Suppressor macrophage treated with lipopolysaccharide for 1 hour (primary cell): ENCODE data around the gene LRMDA.
"Not testable (repeated sequence)": the region's sequence is repeated elsewhere in the genome, so short reads cannot be mapped to it uniquely, and the experiment has no call there.

Source experiments
- DNase-seq, 3 donors: peaks; one replicate each; pipeline ENCODE4 v3.0.0-alpha.2; 2020 to 2022

The LRMDA gene

DNA sequence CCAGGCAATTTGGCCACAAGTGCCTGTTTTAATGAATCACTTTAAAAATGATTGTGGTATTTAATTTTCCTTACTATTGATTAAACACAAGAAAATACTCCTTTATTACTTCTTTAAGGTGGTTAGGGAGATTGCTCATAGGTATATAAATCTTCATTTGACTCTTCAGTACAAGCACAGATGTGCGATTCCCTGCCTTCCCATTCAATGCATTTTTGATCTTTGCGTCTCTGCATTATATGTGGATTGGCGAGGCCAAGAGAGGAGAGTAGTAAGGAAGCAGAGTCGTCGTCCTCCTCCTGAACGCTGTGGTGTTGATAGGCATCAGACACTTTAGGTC, 683.7 kb downstream of the LRMDA start:
- DNase-seq = no peak

DNA sequence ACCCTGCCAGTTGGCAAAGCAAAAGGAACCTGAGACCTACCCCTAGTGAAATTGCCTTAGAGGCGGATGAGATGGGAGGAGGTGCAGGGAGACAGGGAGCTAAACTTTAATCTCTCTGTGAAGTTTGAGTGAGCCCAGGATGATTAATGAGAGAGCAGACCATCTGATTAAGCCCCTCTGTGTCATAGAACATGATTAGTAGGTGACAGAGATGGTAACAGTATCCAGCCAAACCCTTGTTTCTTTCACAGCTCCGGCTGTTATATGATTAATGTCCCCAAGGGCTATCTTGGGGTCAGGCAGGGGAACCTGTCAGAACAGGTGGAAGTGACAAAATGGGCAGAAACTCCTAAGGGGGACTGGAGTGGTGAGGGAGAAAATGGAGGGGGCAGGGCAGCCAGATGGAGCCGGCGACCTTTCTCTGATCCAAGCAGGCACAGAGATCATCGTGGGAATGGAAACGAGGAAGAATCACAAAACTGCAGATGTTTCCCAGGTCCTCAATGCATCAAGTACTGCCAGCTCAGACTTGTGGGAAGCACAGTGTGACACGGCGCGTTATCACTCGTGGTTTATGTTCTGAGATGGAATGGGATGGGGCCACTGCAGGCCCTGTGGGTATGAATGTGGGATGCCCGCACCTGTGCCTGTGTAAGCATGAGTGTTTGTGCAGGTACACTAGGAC, 684.2 kb downstream of the LRMDA start:
- DNase-seq = no peak

DNA sequence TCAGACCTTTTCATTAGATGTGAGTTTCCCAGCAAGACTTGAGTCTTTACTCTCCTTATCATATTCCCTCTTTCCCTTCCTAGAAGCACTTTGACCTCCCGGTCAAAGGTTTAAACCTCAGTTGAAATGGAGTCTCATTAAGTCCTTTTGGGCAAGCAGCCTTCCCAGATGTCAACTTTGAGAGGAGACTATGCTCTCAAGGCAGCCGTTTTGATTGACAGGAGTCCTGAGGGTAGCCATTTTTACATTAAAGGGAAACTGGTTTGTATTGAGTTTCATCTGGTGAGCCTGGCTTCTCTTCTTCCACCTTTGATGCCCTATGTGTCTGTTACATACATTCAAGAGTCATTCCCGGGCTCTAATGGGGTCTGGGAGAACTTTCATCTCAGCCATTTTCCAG, 685.1 kb downstream of the LRMDA start:
- DNase-seq = no peak

DNA sequence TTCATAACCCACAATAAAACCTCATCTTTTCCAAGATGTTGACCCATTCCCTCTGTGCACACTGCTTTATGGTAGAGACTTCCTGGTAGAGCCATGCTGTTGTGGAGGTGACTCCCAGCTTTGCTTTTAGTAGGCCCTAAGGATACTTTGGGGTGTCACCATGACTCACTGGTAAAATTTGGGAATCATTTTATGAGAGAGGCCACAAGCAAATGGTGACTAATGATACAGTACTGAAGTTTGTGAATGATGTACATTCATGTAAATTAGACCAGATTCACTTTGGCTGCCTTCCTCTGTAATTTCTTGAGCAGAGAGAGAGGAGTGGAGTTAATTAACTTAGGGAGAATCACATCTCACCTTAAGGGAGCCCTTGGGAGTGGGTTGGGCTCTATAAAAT, 686.5 kb downstream of the LRMDA start:
- DNase-seq = peak; percentile 37 to 70 (median 53)

DNA sequence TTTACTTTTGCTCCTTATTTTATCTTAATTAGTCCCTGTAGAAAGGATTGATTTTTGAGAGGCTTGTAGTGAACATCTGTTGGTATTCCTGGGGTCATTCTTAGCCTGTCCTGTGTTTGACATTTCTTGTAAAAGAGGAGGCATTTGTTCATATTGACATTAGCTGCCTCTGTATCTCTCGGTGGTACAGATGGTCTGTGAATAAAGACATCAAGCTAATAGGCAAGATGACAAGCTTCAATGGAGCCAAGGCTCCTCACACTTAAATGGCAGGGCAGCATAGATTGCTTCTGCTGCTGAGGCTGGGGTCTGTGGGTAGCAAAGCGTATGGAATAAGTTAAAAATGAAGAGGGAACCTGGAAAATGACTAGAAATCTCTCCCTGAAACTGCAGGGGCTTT, 687.6 kb downstream of the LRMDA start:
- no peak for DNase-seq

DNA sequence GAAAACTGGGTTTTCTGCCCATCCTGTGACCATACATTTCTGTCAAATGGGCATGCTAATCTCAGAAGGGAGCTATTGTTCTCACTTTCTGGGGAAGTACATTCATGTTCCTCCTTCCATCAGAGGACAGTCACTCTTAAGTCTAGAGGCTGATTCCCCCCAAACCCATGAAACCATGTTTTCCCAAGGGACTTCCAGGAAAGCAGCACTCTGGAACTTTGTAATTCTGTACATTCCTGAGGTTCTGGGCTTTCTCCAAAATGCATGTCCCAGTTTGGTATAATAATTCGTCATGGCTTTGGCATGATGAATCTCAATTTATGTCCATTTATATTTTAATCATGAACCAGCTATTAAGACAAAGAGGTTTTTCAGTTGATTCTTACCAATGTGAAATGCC, 688.1 kb downstream of the LRMDA start:
- DNase-seq = peak; percentile 33 to 73 (median 37)

DNA sequence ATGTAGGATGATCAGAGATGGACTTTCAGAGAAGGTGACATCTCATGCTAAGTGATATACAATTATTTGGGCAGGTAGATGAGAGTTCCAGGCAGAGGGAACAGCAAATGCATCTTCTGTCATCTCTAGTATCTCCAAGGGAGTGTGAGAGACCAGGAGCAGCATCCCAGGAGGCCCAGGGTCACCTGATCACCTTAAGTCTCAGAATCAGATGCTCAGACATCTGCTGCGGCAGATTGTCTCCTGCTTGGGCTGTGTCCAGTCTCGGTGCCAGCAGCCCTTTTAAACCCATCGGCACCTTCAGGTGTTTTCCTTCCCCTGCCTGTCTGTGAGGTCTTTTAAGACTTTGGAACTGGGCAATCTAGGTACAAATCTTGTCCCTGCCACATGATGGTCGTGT, 690.6 kb downstream of the LRMDA start:
- DNase-seq = no peak

DNA sequence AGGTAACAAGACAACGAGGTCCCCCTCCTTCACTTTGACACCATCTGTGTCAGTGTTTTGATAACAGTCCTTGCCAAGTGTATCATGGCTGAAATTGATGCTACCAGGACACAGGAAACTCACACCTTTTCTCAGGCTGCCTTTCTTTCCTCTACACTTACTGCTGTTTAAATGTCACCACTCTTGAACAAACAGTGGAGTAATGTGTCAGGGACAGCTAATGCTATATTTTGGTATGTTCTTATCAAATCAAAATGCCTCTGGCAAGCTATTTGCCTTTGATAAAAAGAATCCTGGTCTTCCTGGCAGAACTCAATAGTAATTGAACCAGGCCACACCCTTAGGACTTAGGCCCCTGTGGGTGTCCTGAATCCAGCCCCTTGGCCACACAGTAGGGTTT, 692.9 kb downstream of the LRMDA start:
- no peak for DNase-seq

DNA sequence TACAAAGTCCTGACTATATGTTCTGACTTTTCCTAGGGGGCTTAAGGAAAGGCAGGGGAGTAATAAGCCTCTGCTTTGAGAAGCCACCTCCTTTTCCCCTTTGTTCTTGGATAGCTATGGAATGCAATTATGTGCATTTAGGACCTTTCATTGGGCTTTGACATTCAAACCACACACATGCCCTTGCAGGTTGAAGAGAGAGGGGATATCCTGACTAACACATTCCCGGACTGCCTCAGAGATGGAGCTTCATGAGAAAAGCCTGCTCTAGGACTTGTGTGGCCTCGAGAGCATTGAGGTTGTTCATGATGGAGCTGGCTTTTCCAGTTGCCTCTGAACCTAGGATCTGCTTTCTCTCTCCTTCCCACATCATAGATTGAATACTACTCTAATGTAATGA, 694.5 kb downstream of the LRMDA start:
- DNase-seq = no peak

DNA sequence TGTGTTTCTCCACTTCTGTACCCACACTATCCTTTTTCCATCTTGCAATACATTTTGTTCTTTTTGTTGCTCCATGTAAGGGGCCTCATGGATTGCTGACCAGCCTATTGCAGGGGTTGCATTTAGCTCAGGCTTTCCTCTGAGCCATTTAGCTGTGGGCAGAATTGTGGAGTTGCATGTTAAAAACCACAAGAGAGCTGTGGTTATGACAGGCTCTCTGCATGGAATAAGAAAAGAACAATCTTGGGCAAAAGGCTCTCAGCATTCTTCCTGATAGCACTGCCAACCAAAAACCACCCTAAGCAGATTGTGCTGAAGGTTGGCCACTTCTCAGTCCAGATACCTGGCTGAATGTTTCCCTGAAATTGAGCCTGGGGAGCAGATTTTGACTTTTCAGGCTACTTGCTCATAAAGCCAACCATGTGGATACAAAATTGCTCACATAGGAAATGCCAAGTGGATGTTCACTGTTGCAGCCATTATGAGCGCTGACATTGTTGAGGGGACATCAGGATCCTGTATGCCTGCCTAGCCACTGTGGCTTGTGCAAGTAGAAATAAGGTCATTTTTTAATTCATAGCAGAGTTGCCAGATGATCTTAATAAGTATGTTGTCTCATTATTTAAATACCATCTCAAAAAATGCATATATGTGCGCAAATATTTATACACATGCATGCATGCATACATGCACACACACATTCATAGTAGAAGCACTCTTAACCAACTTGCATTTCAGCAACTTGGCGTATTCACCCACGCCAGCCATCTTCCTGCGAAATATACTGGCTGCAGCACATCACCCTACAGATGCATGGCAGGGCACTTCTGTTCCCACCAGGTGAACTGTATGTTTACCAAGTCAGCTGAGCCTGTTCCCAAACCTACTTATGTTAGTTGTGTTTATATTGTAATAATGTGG, 695.4 kb downstream of the LRMDA start:
- peak in 2 of 3 donors; percentile 21 to 29 for DNase-seq

DNA sequence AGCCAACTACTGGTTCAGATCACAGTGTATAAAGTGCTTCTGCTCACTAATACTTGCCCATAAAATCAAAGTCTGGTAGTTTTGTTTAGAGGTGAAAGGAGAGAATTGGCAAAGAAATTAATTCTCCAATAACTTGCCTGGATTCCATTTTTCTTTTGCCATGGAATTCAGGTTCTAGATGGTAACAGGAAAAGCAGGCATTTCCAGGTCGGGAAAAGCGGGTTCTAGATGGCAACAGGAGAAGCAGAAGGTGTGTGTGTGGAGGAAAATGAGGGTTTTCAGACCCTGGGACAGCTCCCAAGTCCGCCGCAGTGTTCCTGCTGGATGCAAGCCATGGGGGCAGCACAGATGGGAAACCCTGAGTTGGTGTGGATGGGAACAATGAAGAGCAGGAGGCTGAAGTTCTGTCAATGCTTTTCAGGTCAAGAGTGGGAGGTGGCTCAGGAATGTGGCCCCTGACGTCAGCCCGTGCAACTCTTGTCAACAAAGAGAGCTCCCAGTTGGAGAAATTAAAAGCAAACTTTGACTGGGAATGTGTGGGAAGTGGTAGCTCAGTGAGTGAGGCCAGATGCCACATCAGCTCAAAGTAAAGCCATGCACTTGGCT, 696.7 kb downstream of the LRMDA start:
- no peak for DNase-seq

DNA sequence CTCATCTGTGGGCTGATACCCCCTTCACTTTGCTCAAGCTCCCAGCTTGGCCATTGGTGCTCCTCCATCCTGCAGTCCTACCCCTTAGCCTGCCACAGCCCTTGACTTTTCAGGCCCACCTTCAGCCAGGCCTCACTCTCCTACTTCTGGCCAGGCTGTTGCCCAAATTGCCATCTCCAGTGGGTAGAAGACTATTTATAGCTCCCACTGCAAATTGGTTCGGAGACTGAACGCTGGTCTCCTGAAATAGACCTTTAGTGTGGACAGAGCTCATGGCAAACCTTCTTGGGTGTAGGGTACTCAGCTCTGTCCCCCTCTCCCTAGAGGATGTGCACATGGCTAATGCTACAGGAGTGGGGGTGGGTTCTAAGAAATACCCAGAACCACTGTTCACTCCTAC, 697.8 kb downstream of the LRMDA start:
- no peak for DNase-seq

DNA sequence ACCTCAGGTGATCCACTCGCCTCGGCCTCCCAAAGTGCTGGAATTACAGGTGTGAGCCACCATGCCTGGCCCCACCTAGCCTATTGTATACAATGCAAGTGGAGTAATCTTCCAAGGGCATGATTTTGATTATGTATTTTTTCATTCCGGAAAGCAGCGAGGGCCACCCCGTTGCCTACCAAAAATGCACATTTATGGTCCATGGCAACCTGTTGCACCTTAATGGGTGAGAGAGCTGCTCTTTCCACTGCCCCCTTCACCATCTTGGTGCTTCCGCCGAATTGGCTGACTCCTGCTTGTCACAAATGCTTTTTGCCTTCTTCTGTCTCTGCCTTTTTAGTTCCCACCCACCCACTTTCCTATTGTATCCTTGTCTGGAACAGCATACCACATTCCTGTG, 699.5 kb downstream of the LRMDA start:
- no peak for DNase-seq

DNA sequence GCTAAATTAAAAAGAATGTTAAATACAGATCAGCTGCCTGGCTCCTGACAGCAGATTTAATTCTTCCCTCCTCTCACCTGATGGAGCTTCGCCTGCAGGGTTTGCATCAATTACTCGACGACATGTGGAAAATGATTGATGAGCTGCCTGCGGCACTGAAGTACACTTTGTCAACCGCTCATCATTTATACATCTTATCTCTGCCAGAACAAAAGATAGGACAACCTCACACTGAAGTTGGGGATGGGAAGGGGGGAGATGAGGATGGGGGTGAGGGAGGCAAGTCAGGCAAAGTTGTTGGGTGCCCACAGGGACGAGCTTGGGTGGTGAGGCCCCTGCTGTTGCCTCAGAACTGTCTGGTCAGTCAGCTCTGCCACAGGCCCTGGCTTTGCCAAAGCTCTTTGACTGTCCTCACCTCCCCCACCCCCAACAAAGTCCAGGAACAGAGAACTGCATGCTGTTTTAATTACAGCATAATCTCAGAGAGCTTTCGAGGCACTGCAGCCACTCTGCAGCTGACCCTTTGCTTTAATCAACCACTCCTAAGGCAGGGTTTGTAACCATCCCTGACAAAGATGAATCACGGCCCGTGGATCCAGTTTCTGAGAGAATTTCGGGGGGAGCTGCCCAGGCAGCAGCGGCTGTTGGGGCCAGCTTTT, 702.3 kb downstream of the LRMDA start:
- DNase-seq = no peak

DNA sequence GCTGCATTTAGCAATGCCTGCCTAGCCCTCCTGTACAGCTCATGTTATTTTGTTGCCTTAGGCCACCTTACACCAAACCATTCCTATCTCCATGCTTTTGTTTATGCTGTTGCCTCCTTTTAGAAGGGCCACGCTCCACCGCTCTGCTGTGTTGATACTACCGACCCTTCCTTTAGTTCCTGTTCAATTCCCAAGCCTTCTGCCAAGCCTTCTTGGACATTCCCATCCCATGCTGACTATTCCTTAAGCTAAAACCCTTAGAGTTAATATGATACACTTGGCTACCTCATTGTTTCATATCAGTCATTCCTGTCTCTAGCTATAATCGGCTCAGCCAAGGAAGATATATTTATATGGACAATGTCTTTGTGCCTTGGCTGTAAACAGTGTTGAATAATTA, 705.5 kb downstream of the LRMDA start:
- DNase-seq = no peak

DNA sequence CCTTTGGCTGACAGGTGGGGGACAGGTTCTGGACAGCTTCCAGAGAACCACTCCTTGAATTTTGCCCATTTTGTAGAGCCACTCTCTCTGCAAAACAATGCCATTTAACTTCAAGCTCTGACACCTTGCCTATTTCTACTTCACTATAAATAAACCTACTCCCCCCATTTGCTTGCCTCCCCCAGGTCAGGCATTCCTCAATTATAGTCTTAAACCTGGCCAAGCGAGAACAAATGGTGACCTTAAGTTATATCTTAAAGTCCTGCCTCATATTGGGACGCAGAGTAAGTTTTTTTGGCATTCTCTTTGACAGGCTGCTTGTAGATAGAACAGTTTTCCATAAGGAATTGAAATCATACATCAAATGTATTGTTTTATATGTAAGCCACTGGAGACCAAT, 706.9 kb downstream of the LRMDA start:
- no peak for DNase-seq

DNA sequence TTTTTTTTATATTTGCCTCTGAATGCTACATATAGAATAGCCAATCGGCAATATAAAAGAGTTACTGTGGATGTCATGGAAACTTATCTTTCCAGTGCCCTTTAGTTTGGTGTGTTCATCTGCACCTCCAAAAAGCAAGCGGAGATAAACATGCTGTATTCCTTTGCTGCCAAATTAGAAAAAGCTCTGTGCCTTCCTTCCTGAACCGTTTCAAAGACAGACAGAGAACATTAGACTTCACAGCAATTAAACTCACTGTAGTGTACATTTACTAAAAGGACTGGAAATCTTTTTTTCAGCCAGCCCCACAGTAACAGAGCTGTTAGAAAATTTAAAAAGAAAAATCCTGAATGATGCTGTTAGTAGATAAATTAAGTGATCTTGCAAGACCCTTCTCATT, 707.5 kb downstream of the LRMDA start:
- DNase-seq = no peak

DNA sequence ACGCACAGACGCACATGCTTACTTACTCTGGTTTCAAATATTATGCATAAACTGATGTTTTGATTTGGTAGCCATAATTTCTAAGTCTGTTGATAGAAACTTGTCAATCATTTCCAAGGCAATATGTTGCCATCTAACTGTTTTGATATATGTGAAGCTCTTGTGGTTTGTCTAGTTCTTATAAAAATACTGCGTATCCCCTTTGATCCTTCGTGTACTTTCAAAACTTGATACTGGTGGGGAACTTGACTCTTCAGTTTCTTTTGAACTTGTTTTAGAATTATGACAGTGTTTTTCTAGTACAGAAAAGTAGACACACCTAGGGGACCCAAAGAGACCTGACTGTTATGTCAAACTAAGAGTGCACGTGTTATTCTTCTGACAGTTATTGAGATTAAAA, 708.0 kb downstream of the LRMDA start:
- DNase-seq = no peak

DNA sequence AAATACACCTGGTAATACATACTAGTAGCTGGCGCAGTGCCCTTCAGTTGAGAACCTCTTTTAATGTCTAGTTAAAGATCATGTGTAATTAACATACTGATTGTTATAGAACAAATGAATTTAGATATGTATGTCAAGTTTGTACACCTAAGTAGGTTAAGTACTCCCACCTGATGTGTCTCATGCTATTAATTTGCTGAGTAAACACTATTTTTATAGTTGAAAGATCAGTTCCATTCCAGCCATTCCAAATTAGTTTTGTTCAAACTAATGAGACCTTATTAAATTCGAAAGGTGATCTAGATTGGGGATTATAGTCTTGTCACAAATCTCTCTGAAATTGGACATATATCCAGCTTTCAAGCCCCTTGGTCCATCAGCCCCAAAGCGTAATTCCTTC, 710.0 kb downstream of the LRMDA start:
- no peak for DNase-seq

DNA sequence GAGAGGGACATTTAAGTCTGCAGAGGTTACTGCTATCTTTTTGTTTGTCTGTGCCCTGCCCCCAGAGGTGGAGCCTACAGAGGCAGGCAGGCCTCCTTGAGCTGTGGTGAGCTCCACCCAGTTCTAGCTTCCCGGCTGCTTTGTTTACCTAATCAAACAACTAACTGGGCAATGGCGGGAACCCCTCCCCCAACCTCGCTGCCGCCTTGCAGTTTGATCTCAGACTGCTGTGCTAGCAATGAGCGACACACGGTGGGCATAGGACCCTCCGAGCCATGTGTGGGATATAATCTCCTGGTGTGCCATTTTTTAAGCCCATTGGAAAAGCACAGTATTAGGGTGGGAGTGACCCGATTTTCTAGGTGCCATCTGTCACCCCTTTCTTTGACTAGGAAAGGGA, 716.8 kb downstream of the LRMDA start:
- DNase-seq = not testable (repeated sequence)

DNA sequence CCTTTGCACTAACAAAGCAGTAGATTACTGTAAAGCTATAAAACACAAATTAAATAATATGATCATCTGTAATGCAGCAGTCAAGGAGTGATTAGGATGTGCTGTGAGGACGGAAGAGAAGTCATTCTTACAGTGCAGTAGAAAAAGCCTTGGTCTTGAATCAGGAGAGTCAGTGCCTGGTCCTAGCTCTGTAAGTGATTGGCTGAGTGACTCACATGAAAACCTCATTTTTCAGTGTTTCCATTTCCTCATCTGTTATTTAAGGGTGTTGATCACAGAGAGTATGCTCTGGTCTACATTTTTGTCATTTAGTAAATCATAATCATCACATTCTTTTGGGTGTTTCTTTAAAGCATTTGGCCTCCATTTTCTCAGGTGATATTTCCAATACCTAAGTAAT, 717.8 kb downstream of the LRMDA start:
- peak in 1 of 3 donors; percentile 6 for DNase-seq

DNA sequence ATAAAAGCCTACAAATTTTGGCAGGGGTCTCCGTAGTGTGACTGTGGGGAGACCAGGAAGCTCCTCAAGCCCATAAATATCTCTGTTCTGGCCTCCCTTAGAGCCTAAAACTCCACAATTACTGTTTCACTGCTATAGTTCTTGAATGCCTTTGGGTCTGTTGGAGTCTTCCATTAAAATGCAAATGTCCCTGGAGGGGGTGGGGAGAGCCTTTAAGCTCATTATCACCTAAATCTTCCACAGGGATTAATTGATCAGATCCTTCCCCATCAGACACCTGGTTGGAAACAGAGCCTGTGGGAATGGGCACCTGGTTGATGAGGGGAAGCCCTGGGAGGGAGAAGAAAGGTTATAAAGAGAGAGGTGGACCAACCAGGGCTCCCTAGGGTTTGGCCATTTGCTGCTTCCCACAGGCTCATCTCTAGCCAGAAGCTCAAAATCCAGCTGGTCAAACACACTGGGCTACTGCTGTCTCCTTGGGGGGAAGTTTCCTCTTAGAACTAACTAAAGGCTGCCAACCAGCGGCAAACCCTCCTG, 718.2 kb downstream of the LRMDA start:
- no peak for DNase-seq

DNA sequence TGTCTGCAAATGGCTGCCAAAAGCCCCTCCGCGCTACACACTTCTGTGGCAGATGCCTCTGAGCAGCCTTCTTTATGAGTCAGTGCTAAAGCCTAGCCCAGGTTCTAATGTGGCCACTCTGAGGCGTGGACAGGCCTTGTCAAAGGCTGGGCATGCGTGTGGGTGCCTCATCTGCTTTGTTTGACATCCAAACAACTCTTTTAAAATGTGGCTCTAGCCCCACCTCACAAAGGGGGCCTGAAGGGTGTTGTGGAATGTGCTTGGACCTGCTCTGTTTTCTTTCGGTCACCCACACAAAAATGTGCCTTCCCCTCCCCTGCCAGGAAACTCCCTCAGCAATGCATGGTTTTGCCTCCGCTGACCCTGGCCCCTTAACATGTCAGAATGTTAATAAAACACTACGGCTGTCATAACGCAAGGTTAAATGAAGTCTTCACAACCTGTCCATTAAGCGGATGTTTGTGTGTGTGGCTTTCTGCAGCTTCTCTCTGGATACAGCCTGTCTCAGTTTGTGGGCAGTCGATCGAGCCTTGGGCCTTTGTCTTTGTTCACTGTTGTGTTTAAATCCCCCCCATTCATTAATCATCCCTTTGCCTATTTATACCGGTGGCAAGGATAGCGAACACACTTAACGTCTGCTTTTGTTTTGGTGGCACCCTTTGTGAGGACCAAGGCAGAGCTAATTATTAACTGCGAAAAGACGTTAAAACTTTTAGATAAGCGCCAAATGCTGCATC, 718.9 kb downstream of the LRMDA start:
- DNase-seq = no peak
